ENCODE data around the gene SEMA4D.

The SEMA4D gene

GRCh38 chr9:89420397-89421178, 77.3 kb downstream of the SEMA4D start:
- no peak for TF ChIP-seq CTCF (IDR thresholded peaks at IDR 0.05)

- no peak for TF ChIP-seq CTCF (IDR thresholded peaks at IDR 0.05)
These were observed 77.9 kb downstream of the SEMA4D start for GRCh38 chr9:89419978-89420394.

DNA sequence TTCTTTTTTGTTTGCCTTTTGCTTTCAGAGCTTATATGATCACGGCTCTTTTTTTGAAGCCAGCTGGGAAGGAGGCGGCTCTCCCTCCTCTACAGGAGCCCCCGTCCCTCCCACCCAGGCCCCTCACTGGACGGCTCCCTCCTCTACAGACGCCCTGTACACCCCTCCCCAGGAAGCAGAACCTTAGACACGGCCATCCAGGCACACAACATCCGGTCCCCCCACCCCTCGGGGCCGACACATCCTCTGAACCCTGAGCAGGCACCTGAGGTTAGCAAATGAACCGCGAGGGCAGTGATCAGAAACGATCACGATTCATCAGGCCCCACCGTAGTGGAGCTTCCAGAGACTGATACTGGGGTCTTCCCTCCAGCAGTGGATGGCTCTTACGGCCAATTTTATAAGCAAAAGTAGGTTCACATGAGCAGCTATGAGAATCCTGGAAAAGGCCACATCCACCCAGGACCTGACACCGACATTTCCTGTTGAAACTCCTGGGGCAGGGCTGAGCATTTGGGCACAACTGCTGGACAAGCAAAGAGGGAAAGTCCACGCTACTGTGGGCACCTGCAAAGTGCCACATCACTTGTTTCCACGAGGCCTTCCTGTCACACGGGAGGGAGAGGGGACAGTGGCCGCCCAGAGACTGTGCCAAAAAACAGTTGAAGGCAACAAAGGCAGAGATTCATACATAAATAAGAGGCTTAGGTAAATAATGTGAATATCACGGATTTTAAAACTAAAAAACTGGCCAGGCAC, 78.9 kb downstream of the SEMA4D start:
- TF ChIP-seq CTCF (IDR thresholded peaks at IDR 0.05) = no peak

- TF ChIP-seq CTCF (IDR thresholded peaks at IDR 0.05) = no peak
These were observed 79.5 kb downstream of the SEMA4D start for GRCh38 chr9:89418474-89418845.

DNA sequence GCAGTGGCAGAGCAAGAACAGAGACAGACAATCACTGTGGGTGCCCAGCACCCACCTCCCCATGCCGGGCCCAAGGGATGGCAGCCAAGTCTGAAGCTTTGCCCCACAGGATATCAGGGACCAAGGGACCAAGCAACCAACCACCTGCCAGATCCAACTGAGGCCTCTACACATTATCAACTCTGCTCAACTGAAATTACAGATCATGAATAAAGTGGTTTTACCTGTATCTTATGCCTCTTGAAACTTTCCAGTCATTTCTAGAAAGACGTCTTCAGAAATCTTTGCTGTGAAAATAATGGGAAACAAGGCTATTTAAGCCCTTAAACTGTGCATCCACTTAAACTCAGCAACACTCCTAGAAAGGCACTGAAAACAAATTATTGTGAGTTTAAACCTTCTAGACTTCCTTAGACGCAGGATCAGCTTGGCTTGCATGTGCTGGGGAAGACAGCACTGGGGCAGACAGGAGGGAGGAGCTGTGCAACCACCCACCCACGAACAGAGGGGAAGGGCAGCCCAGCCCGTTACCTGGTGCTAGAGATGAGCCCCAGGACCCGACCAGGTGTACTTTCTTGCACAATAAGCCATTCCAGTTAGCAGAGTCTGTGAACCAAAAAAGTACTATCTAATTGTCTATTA, 80.0 kb downstream of the SEMA4D start:
- TF ChIP-seq CTCF (IDR thresholded peaks at IDR 0.05) = no peak

GRCh38 chr9:89414670-89415324, 83.1 kb downstream of the SEMA4D start:
- no peak for TF ChIP-seq CTCF (IDR thresholded peaks at IDR 0.05)

- no peak for TF ChIP-seq CTCF (IDR thresholded peaks at IDR 0.05)
These were observed 83.8 kb downstream of the SEMA4D start for GRCh38 chr9:89413963-89414638.
